ENCODE measurements around the gene ADGRL4. TPM values are rescaled to one million over a fixed set of nuclear protein-coding genes. Genes with fewer than 3 reads are reported as not detected.

The ADGRL4 gene
- total RNA-seq, 1 experiment from 2014 or later: 0.63 TPM

DNA sequence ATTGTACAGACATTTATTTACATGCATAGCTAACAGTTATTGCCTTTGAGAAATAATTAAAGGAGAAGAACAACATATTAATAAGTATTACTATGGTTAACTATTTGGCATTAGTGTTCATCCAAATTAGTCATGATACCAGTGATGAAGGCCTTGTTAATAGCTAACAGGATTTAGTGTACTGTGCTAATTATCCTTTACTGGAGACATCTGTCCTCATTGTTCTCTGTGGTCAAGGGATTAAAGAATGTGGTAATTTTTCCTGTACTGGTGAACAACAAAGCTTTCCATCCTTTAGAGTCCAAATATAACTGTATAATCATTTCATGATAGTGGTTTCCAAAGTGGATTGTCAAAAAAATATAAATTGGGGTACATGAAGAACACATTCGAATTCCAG lies 103.9 kb downstream of the ADGRL4 start:
- Mint-ChIP-seq H3K27ac (no peak overlapping the region), H3K4me1 (no peaks in the 10 kb centered on the region), H3K4me3 (no peak overlapping the region), H3K36me3 (ENCODE audit: insufficient read depth in 1 of 3, low read depth in 3 of 3) (no peaks in the 10 kb centered on the region), H3K9me3 (no peaks in the 10 kb centered on the region), H3K27me3 (ENCODE audit: low read depth) (no peaks in the 10 kb centered on the region)
- H3K79me1 ChIP-seq (ENCODE audit: insufficient read depth, low read depth, low read length, poor library complexity, severe bottlenecking): no peaks in the 10 kb centered on the region
- no peak overlapping the region for H2BK20ac ChIP-seq (ENCODE audit: low read depth, low read length, poor library complexity, severe bottlenecking)
- H2AK5ac ChIP-seq (ENCODE audit: insufficient read length, low read length): no peak overlapping the region
- H3K79me2 ChIP-seq (ENCODE audit: insufficient read depth, low read length): no peaks in the 10 kb centered on the region
- H3K4me2 ChIP-seq (ENCODE audit: insufficient read depth, insufficient read length, low read length): no peak overlapping the region
- H3K4ac ChIP-seq (ENCODE audit: low read depth, low read length): no peak overlapping the region
- H4K5ac ChIP-seq (ENCODE audit: insufficient read length, low read depth, low read length): no peak overlapping the region
- WGBS (ENCODE audit: extremely low coverage, insufficient read length, low lambda C conversion rate): no CpG with 5 or more reads among the region's 1 CpG
- H3K27ac ChIP-seq (ENCODE audit: insufficient read length, low read depth, low read length): no peak overlapping the region
- no peak overlapping the region for H3K18ac ChIP-seq (ENCODE audit: insufficient read length, low read depth, low read length)
- H3K14ac ChIP-seq (ENCODE audit: insufficient read depth, low read length): no peak overlapping the region
- H2BK120ac ChIP-seq (ENCODE audit: low read depth, low read length, poor library complexity, severe bottlenecking): no peak overlapping the region
- H3T11ph ChIP-seq (ENCODE audit: low read length): no peak overlapping the region
- no peak overlapping the region for H4K91ac ChIP-seq (ENCODE audit: insufficient read length, low read depth, low read length)
- no peaks in the 10 kb centered on the region for H3K9me3 ChIP-seq (ENCODE audit: control insufficient read depth, low read depth, low read length)
- no peak overlapping the region for H3K56ac ChIP-seq (ENCODE audit: insufficient read length, low read depth, low read length)
- H3K23me2 ChIP-seq (ENCODE audit: insufficient read length, low read depth, low read length, poor library complexity, severe bottlenecking): no peaks in the 10 kb centered on the region
- no peak for DNase-seq
- H3K9ac ChIP-seq (ENCODE audit: extremely low read depth, insufficient read length, low read length): no peak overlapping the region
- no peak overlapping the region for H4K8ac ChIP-seq (replicated peaks; ENCODE audit: insufficient read length, low read depth, low read length)
- H2BK12ac ChIP-seq (ENCODE audit: insufficient read length, low read depth, low read length): no peak overlapping the region
- no peak overlapping the region for H2BK5ac ChIP-seq (ENCODE audit: insufficient read length, low read length)
- H4K20me1 ChIP-seq (ENCODE audit: control insufficient read depth, insufficient read depth, insufficient read length): no peaks in the 10 kb centered on the region
- H2BK15ac ChIP-seq (ENCODE audit: low read depth, low read length): no peak overlapping the region
- no peak overlapping the region for H3K23ac ChIP-seq (ENCODE audit: insufficient read length, low read depth, low read length)
- no peaks in the 10 kb centered on the region for H3K4me1 ChIP-seq (ENCODE audit: insufficient read depth, low read length)
- no peaks in the 10 kb centered on the region for H3K27me3 ChIP-seq (ENCODE audit: insufficient read depth, low read length)
- no peak overlapping the region for H2AFZ ChIP-seq (ENCODE audit: low read length)
- no peak for TF ChIP-seq CTCF (conservative IDR thresholded peaks at IDR 0.05)
